ENCODE results near the gene ZNF771. TPM values are rescaled to one million over a fixed set of nuclear protein-coding genes. Genes with fewer than 3 reads are reported as not detected.

The ZNF771 gene
- total and polyA plus RNA-seq, 9 of the 15 experiments (the other 6 are each of a cell fraction or from before 2014, with no cell fraction given) = 1.5 to 12.6 (median 4.4) TPM

- TF ChIP-seq, protein P1, sequence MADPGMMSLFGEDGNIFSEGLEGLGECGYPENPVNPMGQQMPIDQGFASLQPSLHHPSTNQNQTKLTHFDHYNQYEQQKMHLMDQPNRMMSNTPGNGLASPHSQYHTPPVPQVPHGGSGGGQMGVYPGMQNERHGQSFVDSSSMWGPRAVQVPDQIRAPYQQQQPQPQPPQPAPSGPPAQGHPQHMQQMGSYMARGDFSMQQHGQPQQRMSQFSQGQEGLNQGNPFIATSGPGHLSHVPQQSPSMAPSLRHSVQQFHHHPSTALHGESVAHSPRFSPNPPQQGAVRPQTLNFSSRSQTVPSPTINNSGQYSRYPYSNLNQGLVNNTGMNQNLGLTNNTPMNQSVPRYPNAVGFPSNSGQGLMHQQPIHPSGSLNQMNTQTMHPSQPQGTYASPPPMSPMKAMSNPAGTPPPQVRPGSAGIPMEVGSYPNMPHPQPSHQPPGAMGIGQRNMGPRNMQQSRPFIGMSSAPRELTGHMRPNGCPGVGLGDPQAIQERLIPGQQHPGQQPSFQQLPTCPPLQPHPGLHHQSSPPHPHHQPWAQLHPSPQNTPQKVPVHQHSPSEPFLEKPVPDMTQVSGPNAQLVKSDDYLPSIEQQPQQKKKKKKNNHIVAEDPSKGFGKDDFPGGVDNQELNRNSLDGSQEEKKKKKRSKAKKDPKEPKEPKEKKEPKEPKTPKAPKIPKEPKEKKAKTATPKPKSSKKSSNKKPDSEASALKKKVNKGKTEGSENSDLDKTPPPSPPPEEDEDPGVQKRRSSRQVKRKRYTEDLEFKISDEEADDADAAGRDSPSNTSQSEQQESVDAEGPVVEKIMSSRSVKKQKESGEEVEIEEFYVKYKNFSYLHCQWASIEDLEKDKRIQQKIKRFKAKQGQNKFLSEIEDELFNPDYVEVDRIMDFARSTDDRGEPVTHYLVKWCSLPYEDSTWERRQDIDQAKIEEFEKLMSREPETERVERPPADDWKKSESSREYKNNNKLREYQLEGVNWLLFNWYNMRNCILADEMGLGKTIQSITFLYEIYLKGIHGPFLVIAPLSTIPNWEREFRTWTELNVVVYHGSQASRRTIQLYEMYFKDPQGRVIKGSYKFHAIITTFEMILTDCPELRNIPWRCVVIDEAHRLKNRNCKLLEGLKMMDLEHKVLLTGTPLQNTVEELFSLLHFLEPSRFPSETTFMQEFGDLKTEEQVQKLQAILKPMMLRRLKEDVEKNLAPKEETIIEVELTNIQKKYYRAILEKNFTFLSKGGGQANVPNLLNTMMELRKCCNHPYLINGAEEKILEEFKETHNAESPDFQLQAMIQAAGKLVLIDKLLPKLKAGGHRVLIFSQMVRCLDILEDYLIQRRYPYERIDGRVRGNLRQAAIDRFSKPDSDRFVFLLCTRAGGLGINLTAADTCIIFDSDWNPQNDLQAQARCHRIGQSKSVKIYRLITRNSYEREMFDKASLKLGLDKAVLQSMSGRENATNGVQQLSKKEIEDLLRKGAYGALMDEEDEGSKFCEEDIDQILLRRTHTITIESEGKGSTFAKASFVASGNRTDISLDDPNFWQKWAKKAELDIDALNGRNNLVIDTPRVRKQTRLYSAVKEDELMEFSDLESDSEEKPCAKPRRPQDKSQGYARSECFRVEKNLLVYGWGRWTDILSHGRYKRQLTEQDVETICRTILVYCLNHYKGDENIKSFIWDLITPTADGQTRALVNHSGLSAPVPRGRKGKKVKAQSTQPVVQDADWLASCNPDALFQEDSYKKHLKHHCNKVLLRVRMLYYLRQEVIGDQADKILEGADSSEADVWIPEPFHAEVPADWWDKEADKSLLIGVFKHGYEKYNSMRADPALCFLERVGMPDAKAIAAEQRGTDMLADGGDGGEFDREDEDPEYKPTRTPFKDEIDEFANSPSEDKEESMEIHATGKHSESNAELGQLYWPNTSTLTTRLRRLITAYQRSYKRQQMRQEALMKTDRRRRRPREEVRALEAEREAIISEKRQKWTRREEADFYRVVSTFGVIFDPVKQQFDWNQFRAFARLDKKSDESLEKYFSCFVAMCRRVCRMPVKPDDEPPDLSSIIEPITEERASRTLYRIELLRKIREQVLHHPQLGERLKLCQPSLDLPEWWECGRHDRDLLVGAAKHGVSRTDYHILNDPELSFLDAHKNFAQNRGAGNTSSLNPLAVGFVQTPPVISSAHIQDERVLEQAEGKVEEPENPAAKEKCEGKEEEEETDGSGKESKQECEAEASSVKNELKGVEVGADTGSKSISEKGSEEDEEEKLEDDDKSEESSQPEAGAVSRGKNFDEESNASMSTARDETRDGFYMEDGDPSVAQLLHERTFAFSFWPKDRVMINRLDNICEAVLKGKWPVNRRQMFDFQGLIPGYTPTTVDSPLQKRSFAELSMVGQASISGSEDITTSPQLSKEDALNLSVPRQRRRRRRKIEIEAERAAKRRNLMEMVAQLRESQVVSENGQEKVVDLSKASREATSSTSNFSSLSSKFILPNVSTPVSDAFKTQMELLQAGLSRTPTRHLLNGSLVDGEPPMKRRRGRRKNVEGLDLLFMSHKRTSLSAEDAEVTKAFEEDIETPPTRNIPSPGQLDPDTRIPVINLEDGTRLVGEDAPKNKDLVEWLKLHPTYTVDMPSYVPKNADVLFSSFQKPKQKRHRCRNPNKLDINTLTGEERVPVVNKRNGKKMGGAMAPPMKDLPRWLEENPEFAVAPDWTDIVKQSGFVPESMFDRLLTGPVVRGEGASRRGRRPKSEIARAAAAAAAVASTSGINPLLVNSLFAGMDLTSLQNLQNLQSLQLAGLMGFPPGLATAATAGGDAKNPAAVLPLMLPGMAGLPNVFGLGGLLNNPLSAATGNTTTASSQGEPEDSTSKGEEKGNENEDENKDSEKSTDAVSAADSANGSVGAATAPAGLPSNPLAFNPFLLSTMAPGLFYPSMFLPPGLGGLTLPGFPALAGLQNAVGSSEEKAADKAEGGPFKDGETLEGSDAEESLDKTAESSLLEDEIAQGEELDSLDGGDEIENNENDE (IDR thresholded peaks at IDR 0.05; ENCODE audit: low read depth, low read length) = no peak
- no peak for TF ChIP-seq ZNF277 (CRISPR knock-in tag; IDR thresholded peaks at IDR 0.05; ENCODE audit: borderline replicate concordance)
- TF ChIP-seq, protein P2, sequence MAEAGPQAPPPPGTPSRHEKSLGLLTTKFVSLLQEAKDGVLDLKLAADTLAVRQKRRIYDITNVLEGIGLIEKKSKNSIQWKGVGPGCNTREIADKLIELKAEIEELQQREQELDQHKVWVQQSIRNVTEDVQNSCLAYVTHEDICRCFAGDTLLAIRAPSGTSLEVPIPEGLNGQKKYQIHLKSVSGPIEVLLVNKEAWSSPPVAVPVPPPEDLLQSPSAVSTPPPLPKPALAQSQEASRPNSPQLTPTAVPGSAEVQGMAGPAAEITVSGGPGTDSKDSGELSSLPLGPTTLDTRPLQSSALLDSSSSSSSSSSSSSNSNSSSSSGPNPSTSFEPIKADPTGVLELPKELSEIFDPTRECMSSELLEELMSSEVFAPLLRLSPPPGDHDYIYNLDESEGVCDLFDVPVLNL (CRISPR knock-in tag; IDR thresholded peaks at IDR 0.05; ENCODE audit: low read depth) = no peak
- no peak for TF ChIP-seq ZNF717 (CRISPR knock-in tag; IDR thresholded peaks at IDR 0.05)
- no peak for TF ChIP-seq PRPF4 (IDR thresholded peaks at IDR 0.05; ENCODE audit: insufficient read depth, low read depth, low read length, poor library complexity, severe bottlenecking)
- no peak for TF ChIP-seq NEUROD1 (IDR thresholded peaks at IDR 0.05; ENCODE audit: borderline replicate concordance, low read depth, low read length, partially characterized antibody)
- no peak for TF ChIP-seq CBX5 (IDR thresholded peaks at IDR 0.05; ENCODE audit: borderline replicate concordance, low read depth)
- TF ChIP-seq SETDB1 (IDR thresholded peaks at IDR 0.05; ENCODE audit: low read length) = no peak
- TF ChIP-seq FOXP1 (CRISPR knock-in tag; IDR thresholded peaks at IDR 0.05) = 0 out of 2 replicates have a peak, but pooled peaks have one; percentile 5
- no peak for TF ChIP-seq ZNF778 (CRISPR knock-in tag; IDR thresholded peaks at IDR 0.05)
- no peak for TF ChIP-seq DLX4 (CRISPR knock-in tag; IDR thresholded peaks at IDR 0.05)
- TF ChIP-seq ZNF143 (CRISPR knock-in tag; IDR thresholded peaks at IDR 0.05) = 0 out of 2 replicates have a peak, but pooled peaks have one; percentile 25
- TF ChIP-seq SRSF7 (optimal IDR thresholded peaks at IDR 0.05; ENCODE audit: low read depth, low read length) = no peak
- TF ChIP-seq, protein P3, sequence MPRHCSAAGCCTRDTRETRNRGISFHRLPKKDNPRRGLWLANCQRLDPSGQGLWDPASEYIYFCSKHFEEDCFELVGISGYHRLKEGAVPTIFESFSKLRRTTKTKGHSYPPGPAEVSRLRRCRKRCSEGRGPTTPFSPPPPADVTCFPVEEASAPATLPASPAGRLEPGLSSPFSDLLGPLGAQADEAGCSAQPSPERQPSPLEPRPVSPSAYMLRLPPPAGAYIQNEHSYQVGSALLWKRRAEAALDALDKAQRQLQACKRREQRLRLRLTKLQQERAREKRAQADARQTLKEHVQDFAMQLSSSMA (CRISPR knock-in tag; IDR thresholded peaks at IDR 0.05) = no peak
These were observed 38.7 kb upstream of the ZNF771 start (continued) for GRCh38 chr16:30368792-30369090.

All from K562 (cell line).